Ovary (tissue), 9 donors: ENCODE data around the gene KCTD3. TPM values are rescaled to one million over a fixed set of nuclear protein-coding genes. Genes with fewer than 3 reads are reported as not detected.

Source experiments
- DNase-seq, 5 donors: peaks; one replicate each; pipeline ENCODE4 v3.0.0-alpha.2; 2019 to 2020
- H3K27ac ChIP-seq, 2 donors: fragments of 200-600 bp; one replicate each; pipeline versions ENCODE4 v1.5.1 to v1.8.0; 2019 to 2022
- H3K27me3 ChIP-seq: fragments of 200-600 bp; one replicate; pipeline ENCODE4 v1.8.0; 2022
- H3K36me3 ChIP-seq: fragments of 200-600 bp; sonication (generic); one replicate; pipeline ENCODE4 v1.5.1; 2019
- H3K4me1 ChIP-seq: one replicate; pipeline ENCODE4 v1.8.1; 2013; ENCODE audit warnings: mild to moderate bottlenecking, moderate library complexity; ENCODE audit not compliant: insufficient read depth
- H3K4me3 ChIP-seq: fragments of 200-600 bp; sonication (generic); one replicate; pipeline ENCODE4 v1.5.1; 2017
- H3K9me3 ChIP-seq, 2 donors: fragments of 200-600 bp in 1 of 2; sonication (generic) in 1 of 2; one replicate each; pipeline versions ENCODE4 v1.5.1 to v1.8.1; 2013 to 2019; ENCODE audit warnings: mild to moderate bottlenecking in 1 of 2, moderate library complexity in 1 of 2
- CTCF ChIP-seq, 3 donors: fragments of 450-650 bp in 2 of 3; fragments of 200-600 bp in 1 of 3; IDR thresholded peaks; one replicate each; pipeline versions ENCODE4 v1.5.1 to v1.8.0; 2016 to 2022; ENCODE audit warnings: antibody characterized with exemption in 3 of 3, mild to moderate bottlenecking in 1 of 3
- EP300 ChIP-seq: sonication (generic); formaldehyde crosslinking; IDR thresholded peaks from one replicate; pipeline ENCODE4 v1.6.1; 2017; ENCODE audit warnings: antibody characterized with exemption
- POLR2A ChIP-seq: fragments of 450-650 bp; IDR thresholded peaks from one replicate; pipeline ENCODE4 v1.6.1; 2017; ENCODE audit warnings: antibody characterized with exemption, mild to moderate bottlenecking, moderate library complexity
- WGBS, 3 donors: extraction: QIAGEN DNeasy Blood & Tissue Kit in 1 of 3; methylation state at CpG; one replicate each; pipeline versions ENCODE4 v1.1.5 to v1.1.7; 2013 to 2017; 5-methylcytosine and 5-hydroxymethylcytosine counted together
- intact Hi-C, 4 donors: fragments of 100-400 bp; cut with DNase I; formaldehyde crosslinking; loops; one replicate each; pipeline versions ENCODE4 v1.11.0 to v1.15.1; 2022 to 2023
- polyA plus RNA-seq, 2 donors: library from polyadenylated mRNA; stranded (reverse); fragments of 200-250 nt in 1 of 2; fragments of 350-450 nt in 1 of 2; fragmentation: Illumina TruSeq in 1 of 2; extraction: RNeasy Lipid Tissue Mini Kit (QIAGEN cat#74804) in 1 of 2; gene quantifications; one replicate each; pipeline ENCODE4 v1.2.3, GENCODE V29; 2013 to 2014
- total RNA-seq, 7 donors: library from RNA; depleted of rRNA in 2 of 7; stranded (reverse); fragments of >200 nt in 2 of 7; fragmentation: NEBNext Ultra II Directional in 3 of 7; extraction: Animal tissue kit (Norgen Biotek cat#: 25700) in 3 of 7; gene quantifications; one replicate each; pipeline versions ENCODE4 v1.1.0 to v1.2.4, GENCODE V29; 2016 to 2023
- donor health status: DM: no; HTN: no; CAD: no; lungs with moderate emphysema.
- donor health status: DM: no; HTN: no; CAD: no.
- donor health status: Bipolar disorder and iron deficiency.
- donor health status: DM: yes; HTN: yes; CAD: no.
- donor health status: DM: no; HTN: no; CAD: no.
- donor health status: DM: yes; HTN: yes; CAD: no.

KCTD3 gene
- total and polyA plus RNA-seq, 9 donors = 23.8 to 39.1 (median 28.9) TPM

- Histone ChIP-seq H3K4me3 (no peak overlapping the region), H3K27me3 (no peaks in the 10 kb centered on the region), H3K9me3 (no peaks in the 10 kb centered on the region), H3K27ac (no peak overlapping the region), H3K4me1 (no peaks in the 10 kb centered on the region), H3K36me3 (no peaks in the 10 kb centered on the region)
- DNase-seq = no peak
- intact Hi-C loops = no loop called here
- 92 to 94% (median 94%) methylated on average over 4 of the region's 4 CpGs for WGBS, 3 donors
- no peak for TF ChIP-seq EP300
- TF ChIP-seq CTCF (IDR thresholded peaks at IDR 0.05) = no peak
- TF ChIP-seq POLR2A = no peak
Observed at GRCh38 chr1:215645182-215645581, 78.1 kb downstream of the KCTD3 start.

GRCh38 chr1:215645861-215646260 lies 78.8 kb downstream of the KCTD3 start:
- no peak for DNase-seq
- Histone ChIP-seq H3K27me3 (no peaks in the 10 kb centered on the region), H3K27ac (no peak overlapping the region), H3K4me3 (no peak overlapping the region), H3K9me3 (no peaks in the 10 kb centered on the region), H3K4me1 (peaks cover 2% of the 10 kb centered on the region), H3K36me3 (no peaks in the 10 kb centered on the region)
- TF ChIP-seq POLR2A (no peak), EP300 (no peak), CTCF (IDR thresholded peaks at IDR 0.05) (no peak)
- 93 to 95% (median 94%) methylated on average over 2 of the region's 2 CpGs for WGBS, 3 donors
- intact Hi-C loops = no loop called here

GRCh38 chr1:215647738-215648137 lies 80.6 kb downstream of the KCTD3 start:
- 57 to 65% (median 60%) methylated on average over 3 of the region's 3 CpGs for WGBS, 3 donors
- Histone ChIP-seq H3K4me1 (peaks cover 2% of the 10 kb centered on the region), H3K27me3 (no peaks in the 10 kb centered on the region), H3K4me3 (no peak overlapping the region), H3K27ac (no peak overlapping the region), H3K9me3 (no peaks in the 10 kb centered on the region), H3K36me3 (no peaks in the 10 kb centered on the region)
- DNase-seq = no peak
- TF ChIP-seq EP300 = no peak
- TF ChIP-seq CTCF (IDR thresholded peaks at IDR 0.05) = no peak
- TF ChIP-seq POLR2A = no peak
- intact Hi-C loops = no loop called here

- WGBS, 3 donors = 94 to 96% (median 95%) methylated on average over 4 of the region's 4 CpGs
- Histone ChIP-seq H3K36me3 (no peaks in the 10 kb centered on the region), H3K9me3 (no peaks in the 10 kb centered on the region), H3K27me3 (no peaks in the 10 kb centered on the region), H3K4me1 (peaks cover 2% of the 10 kb centered on the region), H3K4me3 (no peak overlapping the region), H3K27ac (no peak overlapping the region)
- no peak for TF ChIP-seq POLR2A
- TF ChIP-seq EP300 = no peak
- TF ChIP-seq CTCF (IDR thresholded peaks at IDR 0.05) = no peak
- DNase-seq = no peak
- intact Hi-C loops = no loop called here
Observed at GRCh38 chr1:215648957-215649356, 81.9 kb downstream of the KCTD3 start.
